Measurements from ENCODE around the gene CKS1B. TPM values are rescaled to one million over a fixed set of nuclear protein-coding genes. Genes with fewer than 3 reads are reported as not detected.

Gene CKS1B
- total RNA-seq, 6 donors from 2014 or later, result 9.9 to 31.1 (median 22.5) TPM

GRCh38 chr1:154945962-154946850, 28.3 kb upstream of the CKS1B start:
- no peaks in the 10 kb centered on the region for H3K27me3 ChIP-seq
- DNase-seq (peak in 1 of 2 donors; percentile 54), ATAC-seq (ENCODE audit: low FRiP score in 2 of 2) (no peak)
- H3K36me3 ChIP-seq, result peaks cover 2 to 48% (median 28%) of the 10 kb centered on the region in 4 donors
- WGBS, 2 donors, result 82 to 87% methylated on average over 10 to 16 of the region's 17 CpGs
- H3K4me3 ChIP-seq, result no peak overlapping the region
- H3K9me3 ChIP-seq, result no peaks in the 10 kb centered on the region
- peaks cover 22 to 28% (median 25%) of the 10 kb centered on the region in 4 donors for H3K4me1 ChIP-seq
- TF ChIP-seq POLR2AphosphoS5 (IDR thresholded peaks at IDR 0.05), result no peak
- TF ChIP-seq CTCF (IDR thresholded peaks at IDR 0.05), result no peak
- no peak for TF ChIP-seq EP300 (IDR thresholded peaks at IDR 0.05)
- TF ChIP-seq POLR2A (IDR thresholded peaks at IDR 0.05), result no peak
- H3K27ac ChIP-seq, result no peak overlapping the region

GRCh38 chr1:154948079-154948478, 26.4 kb upstream of the CKS1B start:
- peak in 1 of 2 donors; percentile 74 for DNase-seq
- H3K4me1 ChIP-seq, result peaks cover 10 to 26% (median 14%) of the 10 kb centered on the region in 4 donors
- TF ChIP-seq CTCF (IDR thresholded peaks at IDR 0.05) (no peak), POLR2A (IDR thresholded peaks at IDR 0.05) (no peak), POLR2AphosphoS5 (IDR thresholded peaks at IDR 0.05) (no peak), EP300 (IDR thresholded peaks at IDR 0.05) (no peak)
- no peak overlapping the region for H3K4me3 ChIP-seq
- no peak overlapping the region for H3K27ac ChIP-seq
- no peaks in the 10 kb centered on the region for H3K9me3 ChIP-seq
- no peaks in the 10 kb centered on the region for H3K27me3 ChIP-seq
- peaks cover 8 to 48% (median 30%) of the 10 kb centered on the region in 4 donors for H3K36me3 ChIP-seq
- ATAC-seq (ENCODE audit: low FRiP score in 2 of 2), result no peak
- WGBS, 2 donors, result 93 to 95% methylated on average over 10 to 11 of the region's 11 CpGs

- H3K4me3 ChIP-seq, result peak overlapping the region in 1 of 4 donors; percentile 5
- 70 to 75% methylated on average over 14 to 15 of the region's 15 CpGs for WGBS, 2 donors
- peaks cover 32 to 51% (median 37%) of the 10 kb centered on the region in 4 donors for H3K4me1 ChIP-seq
- ATAC-seq (ENCODE audit: low FRiP score in 2 of 2) (no peak), DNase-seq (peak in 1 of 2 donors; percentile 63)
- no peaks in the 10 kb centered on the region for H3K9me3 ChIP-seq
- peaks cover 8 to 27% (median 21%) of the 10 kb centered on the region in 4 donors for H3K36me3 ChIP-seq
- no peaks in the 10 kb centered on the region for H3K27me3 ChIP-seq
- H3K27ac ChIP-seq, result peak overlapping the region in 1 of 4 donors; percentile 11
- TF ChIP-seq CTCF (IDR thresholded peaks at IDR 0.05) (no peak), EP300 (IDR thresholded peaks at IDR 0.05) (no peak), POLR2A (IDR thresholded peaks at IDR 0.05) (no peak), POLR2AphosphoS5 (IDR thresholded peaks at IDR 0.05) (no peak)
These were observed 22.4 kb upstream of the CKS1B start for GRCh38 chr1:154951901-154952657.

- Histone ChIP-seq H3K36me3 (peaks cover 8 to 23% (median 16%) of the 10 kb centered on the region in 4 donors), H3K27ac (peak overlapping the region in 1 of 4 donors; percentile 11), H3K4me1 (peaks cover 32 to 57% (median 40%) of the 10 kb centered on the region in 4 donors), H3K4me3 (no peak overlapping the region), H3K27me3 (no peaks in the 10 kb centered on the region), H3K9me3 (no peaks in the 10 kb centered on the region)
- TF ChIP-seq CTCF (IDR thresholded peaks at IDR 0.05) (no peak), POLR2A (IDR thresholded peaks at IDR 0.05) (no peak), EP300 (IDR thresholded peaks at IDR 0.05) (no peak), POLR2AphosphoS5 (IDR thresholded peaks at IDR 0.05) (no peak)
- DNase-seq (no peak), ATAC-seq (ENCODE audit: low FRiP score in 2 of 2) (no peak)
- WGBS, 2 donors, result 85 to 90% methylated on average over 6 of the region's 6 CpGs
These were observed 21.8 kb upstream of the CKS1B start for GRCh38 chr1:154952664-154953063.
